Activated effector memory CD4-positive, alpha-beta T cell treated with anti-CD3 and anti-CD28 coated beads, Interleukin-2, amount 50 U/mL, for 16 hours (primary cell): ENCODE data around the gene PARVA.

ENCODE experiments used
- DNase-seq: peaks from one replicate; pipeline ENCODE4 v3.0.0-alpha.2; 2020

Gene PARVA

GRCh38 chr11:12404436-12404835 lies 27.1 kb downstream of the PARVA start:
- no peak for DNase-seq

- no peak for DNase-seq
These were observed 30.9 kb downstream of the PARVA start for GRCh38 chr11:12408156-12408770.

GRCh38 chr11:12409621-12410005 lies 32.2 kb downstream of the PARVA start:
- DNase-seq, result no peak

GRCh38 chr11:12410006-12410728 lies 32.8 kb downstream of the PARVA start:
- no peak for DNase-seq

- no peak for DNase-seq
These were observed 34.0 kb downstream of the PARVA start for GRCh38 chr11:12411393-12411792.

- DNase-seq, result no peak
These were observed 34.7 kb downstream of the PARVA start for GRCh38 chr11:12411806-12412727.

GRCh38 chr11:12413141-12414052 lies 36.0 kb downstream of the PARVA start:
- DNase-seq, result no peak

GRCh38 chr11:12414611-12415010 lies 37.2 kb downstream of the PARVA start:
- no peak for DNase-seq

- DNase-seq, result no peak
These were observed 38.1 kb downstream of the PARVA start for GRCh38 chr11:12415342-12415966.

GRCh38 chr11:12416552-12416951 lies 39.2 kb downstream of the PARVA start:
- no peak for DNase-seq

GRCh38 chr11:12417691-12418611 lies 40.6 kb downstream of the PARVA start:
- no peak for DNase-seq

GRCh38 chr11:12420040-12420439 lies 42.7 kb downstream of the PARVA start:
- DNase-seq, result no peak

GRCh38 chr11:12420706-12421105 lies 43.3 kb downstream of the PARVA start:
- no peak for DNase-seq

GRCh38 chr11:12421386-12421785 lies 44.0 kb downstream of the PARVA start:
- DNase-seq, result no peak

- DNase-seq, result no peak
These were observed 48.8 kb downstream of the PARVA start for GRCh38 chr11:12426176-12426575.

GRCh38 chr11:12429155-12429554 lies 51.8 kb downstream of the PARVA start:
- DNase-seq, result no peak

GRCh38 chr11:12430351-12430750 lies 53.0 kb downstream of the PARVA start:
- no peak for DNase-seq

GRCh38 chr11:12430954-12431595 lies 53.7 kb downstream of the PARVA start:
- no peak for DNase-seq

GRCh38 chr11:12432507-12432906 lies 55.1 kb downstream of the PARVA start:
- no peak for DNase-seq

GRCh38 chr11:12433121-12433520 lies 55.8 kb downstream of the PARVA start:
- no peak for DNase-seq
